Measurements from ENCODE around the gene PREPL.
A peak's percentile ranks its signal among the peaks of the same experiment; 100 is the strongest.
"Not testable (repeated sequence)": the region's sequence is repeated elsewhere in the genome, so short reads cannot be mapped to it uniquely, and the experiment has no call there.

The PREPL gene

GRCh38 chr2:44348400-44348799, 12.9 kb downstream of the PREPL start:
- DNase-seq (ENCODE audit: low read depth): no peak

- no peak for DNase-seq (ENCODE audit: low read depth)
These were observed 13.8 kb downstream of the PREPL start for GRCh38 chr2:44347526-44347925.

GRCh38 chr2:44342854-44343253, 18.4 kb downstream of the PREPL start:
- no peak for DNase-seq (ENCODE audit: low read depth)

DNA sequence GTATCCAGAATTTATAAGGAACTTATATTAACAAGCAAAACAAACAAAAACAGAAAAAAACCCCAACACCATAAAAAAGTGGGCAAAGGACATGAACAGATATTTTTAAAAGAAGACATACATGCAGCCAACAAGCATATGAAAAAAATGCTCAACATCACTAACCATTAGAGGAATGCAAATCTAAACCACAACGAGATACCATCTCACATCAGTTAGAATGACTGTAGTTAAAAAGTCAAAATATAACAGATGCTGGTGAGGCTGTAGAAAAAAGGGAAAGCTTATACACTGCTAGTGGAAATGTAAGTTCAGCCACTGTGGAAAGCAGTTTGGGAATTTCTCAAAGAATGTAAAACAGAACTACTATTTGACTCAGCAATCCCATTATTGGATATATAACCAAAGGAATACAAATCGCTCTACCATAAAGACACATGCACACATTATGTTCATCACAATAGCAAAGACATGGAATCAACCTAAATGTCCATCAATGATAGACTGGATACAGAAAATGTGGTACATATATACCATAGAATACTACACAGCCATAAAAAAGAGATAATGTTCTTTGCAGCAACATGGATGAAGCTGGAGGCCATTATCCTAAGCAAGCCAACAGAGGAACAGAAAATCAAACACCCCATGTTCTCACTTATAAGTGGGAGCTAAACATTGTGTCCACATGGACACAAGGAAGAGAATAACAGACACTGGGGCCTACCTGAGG, 25.3 kb downstream of the PREPL start:
- no peak for DNase-seq (ENCODE audit: low read depth)

DNA sequence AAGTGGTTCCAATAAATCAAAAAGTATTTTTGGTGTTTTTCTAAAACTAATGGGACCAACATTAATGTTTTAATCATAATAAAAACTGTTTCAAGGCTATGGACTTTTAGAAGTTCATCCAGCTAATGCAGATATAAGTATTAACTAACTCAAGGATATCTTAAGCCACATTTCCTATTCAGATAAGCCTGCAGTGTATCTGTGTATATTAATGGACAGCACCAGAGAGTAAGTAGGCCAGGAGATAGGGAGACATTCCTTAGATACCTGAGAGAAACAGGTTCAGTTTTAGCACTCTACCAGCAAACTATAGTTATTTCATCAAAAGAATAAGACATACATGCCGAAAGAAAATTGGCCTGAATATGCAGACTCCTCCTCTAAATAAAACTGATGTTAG, 27.3 kb downstream of the PREPL start:
- no peak for DNase-seq (ENCODE audit: low read depth)

- no peak for DNase-seq (ENCODE audit: low read depth)
These were observed 30.5 kb downstream of the PREPL start for GRCh38 chr2:44330801-44331200.

DNA sequence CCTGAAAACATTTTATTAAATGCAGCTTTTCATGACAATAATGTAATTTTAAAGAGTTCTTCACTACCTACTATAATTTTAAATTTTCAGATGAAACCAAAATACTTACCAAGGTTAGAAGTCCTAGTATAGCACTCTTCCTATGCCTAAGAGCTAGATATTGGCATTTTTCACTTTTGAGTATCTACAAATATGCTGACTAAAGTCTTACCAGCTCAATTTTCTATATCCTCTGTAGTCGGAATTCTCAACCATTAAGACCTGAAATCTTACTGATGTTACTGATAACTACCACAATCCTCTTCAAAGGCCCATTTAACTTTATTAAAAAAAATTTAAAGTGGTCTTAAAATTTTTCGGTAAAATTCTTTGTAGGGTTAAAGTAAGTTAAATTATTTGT, 32.0 kb downstream of the PREPL start:
- no peak for DNase-seq (ENCODE audit: low read depth)

- no peak for DNase-seq (ENCODE audit: low read depth)
These were observed 32.5 kb downstream of the PREPL start for GRCh38 chr2:44328750-44329149.

GRCh38 chr2:44326548-44327264, 34.6 kb downstream of the PREPL start:
- DNase-seq (ENCODE audit: low read depth): no peak

DNA sequence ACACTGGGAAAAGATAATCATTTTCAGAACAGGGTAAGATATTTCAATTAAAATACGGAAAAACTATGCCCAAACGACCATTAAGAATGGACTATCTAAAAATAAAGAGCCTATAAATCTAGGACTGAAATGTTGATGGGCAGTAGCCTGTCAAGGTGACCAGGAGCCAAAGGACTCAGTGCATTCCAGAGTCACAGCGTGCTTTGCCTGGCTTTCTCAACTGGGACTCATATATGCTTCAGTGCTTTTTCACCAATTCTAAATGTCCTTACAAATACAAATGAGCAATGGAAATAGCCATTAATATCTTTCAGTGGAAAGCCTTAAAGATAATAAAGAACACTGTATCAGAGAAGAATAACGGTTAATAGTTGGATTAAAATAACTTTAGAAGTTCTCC, 35.4 kb downstream of the PREPL start:
- no peak for DNase-seq (ENCODE audit: low read depth)

DNA sequence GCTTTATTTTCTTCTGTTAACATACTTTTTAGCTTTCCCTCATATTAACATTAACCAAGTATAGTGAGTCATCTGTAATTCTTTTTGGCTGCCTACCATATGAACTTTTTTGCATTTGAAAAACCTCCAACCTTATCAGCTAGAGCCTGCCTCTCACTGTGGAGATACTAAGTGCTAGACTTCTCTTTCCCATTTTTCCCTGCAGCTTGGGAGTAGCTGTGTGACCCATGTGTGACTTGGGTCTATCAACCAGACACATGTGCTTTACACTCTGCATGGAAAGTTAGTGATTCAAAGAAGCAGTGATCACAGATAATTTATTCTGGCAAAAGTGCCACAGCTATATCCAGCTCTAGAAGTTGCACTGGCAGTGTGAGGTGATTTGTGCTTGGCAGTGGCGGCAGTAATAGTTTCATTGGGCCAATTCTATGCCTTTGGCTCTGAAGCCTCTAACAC, 36.3 kb downstream of the PREPL start:
- peak; percentile 34 for DNase-seq (ENCODE audit: low read depth)

GRCh38 chr2:44321360-44321759, 39.9 kb downstream of the PREPL start:
- DNase-seq (ENCODE audit: low read depth): no peak

DNA sequence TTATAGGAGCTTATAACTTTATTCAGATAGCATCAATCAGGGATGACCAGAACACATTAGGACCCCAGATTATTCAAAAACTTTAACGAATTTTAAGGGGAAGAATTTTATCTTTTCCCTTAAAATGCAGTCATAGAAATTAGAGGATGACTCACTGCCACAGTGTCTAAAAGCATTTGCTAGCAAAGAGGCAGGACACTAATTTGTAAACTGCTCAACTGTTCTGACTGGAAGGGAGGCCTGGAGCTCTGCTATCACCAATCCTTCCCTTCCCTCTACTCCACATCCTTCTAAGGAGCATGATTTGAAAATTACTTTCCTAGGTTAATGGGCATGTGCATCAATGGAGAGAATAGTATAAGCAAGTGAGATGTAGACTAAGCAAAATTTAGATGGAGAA, 40.5 kb downstream of the PREPL start:
- DNase-seq (ENCODE audit: low read depth): no peak

DNA sequence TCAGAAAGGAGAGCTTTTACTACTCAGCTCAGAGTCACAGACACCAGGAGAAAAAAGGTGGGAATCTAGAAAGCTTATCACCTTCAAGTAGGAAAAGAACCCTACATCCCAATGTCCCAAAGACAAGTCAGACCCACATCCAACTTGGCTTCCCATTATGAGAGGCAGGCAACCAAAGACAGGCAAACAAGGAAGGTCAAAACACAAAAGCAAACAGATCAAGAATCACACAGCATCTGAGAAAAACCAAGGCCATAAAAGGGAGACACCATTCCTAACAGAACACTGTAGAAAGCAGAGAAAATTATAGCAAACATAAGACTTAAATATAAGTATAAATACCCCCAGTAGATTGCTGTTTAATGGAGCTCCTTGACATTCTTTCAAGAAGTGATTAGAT, 45.3 kb downstream of the PREPL start:
- no peak for DNase-seq (ENCODE audit: low read depth)

DNA sequence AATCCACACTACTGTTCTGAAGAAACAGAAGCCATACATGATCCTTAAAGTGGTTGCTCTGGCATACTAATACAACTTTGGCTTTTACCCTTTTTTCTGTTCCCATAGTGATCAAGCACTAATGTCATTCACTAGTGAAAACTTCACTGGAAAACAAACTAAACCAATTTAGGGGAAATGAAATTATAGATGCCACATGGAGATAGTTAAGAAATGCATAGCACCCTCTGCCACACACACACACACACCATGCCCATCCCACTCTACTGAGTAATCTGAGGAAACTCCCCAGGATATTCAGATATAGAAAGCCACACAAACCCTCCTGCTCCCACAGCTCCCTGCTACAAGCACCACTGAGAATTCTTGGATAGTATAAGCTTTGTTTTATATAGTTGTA, 46.9 kb downstream of the PREPL start:
- no peak for DNase-seq (ENCODE audit: low read depth)

GRCh38 chr2:44310287-44310686, 51.0 kb downstream of the PREPL start:
- DNase-seq (ENCODE audit: low read depth): no peak

GRCh38 chr2:44305882-44306281, 55.4 kb downstream of the PREPL start:
- DNase-seq (ENCODE audit: low read depth): no peak

GRCh38 chr2:44304258-44304657, 57.0 kb downstream of the PREPL start:
- no peak for DNase-seq (ENCODE audit: low read depth)

- DNase-seq (ENCODE audit: low read depth): not testable (repeated sequence)
These were observed 57.5 kb downstream of the PREPL start for GRCh38 chr2:44303766-44304165.

DNA sequence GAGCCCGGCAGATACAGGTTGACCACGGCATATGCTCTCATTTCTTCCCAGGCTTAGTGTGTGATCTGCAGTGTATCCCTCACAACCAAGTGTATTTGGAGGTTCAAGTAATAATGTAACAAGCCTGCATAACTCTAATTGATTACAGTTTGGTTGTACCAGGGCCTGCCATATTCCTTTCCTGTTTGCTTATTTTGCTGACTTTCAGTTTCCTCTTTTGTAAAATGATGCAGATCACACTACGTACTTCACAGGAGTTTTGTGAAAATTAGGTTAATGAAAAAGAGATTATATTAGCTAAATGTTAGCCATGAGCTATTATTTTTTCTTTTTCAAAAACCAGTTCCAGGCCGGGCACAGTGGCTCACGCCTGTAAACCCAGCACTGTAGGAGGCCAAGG, 60.2 kb downstream of the PREPL start:
- no peak for DNase-seq (ENCODE audit: low read depth)

DNA sequence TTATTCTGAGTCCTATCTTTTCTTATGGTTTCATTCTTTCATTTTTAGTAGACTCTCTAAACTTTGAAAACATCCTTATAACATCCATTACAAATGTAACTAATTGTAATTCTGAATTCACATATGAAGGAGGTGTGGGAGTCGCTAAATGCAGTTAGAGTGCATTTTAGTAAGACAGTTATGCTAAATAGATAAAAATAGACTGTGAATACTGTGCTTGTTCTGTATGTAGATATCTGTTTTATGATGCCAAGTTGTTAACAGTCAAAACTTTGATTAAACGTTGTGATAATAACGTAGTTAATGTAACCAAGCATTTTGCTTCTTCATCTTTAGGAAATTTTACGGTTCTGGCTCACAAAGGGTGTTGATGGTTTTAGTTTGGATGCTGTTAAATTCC, 61.7 kb downstream of the PREPL start:
- DNase-seq (ENCODE audit: low read depth): no peak

DNA sequence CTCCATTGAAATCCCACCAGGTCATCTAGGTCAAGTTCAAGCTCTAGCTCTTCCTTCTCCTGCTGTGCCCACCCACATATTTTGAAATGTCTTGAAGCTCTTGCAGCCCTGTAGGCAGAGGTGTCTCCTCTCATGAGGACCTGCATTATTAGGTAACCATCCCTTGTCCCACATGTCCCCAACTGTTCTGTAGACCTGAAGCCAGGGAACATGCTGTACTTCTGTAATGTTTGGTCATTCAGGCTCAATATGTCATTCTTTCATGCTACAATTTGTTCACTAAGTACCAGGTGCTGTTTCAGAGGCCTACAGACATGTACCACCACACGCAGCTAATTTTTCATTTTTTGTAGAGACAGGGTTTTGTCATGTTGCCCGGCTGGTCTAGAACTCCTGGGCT, 63.9 kb downstream of the PREPL start:
- DNase-seq (ENCODE audit: low read depth): no peak

- no peak for DNase-seq (ENCODE audit: low read depth)
These were observed 64.6 kb downstream of the PREPL start for GRCh38 chr2:44296653-44297052.
